Smooth muscle cell (in vitro differentiated cells): Measurements from ENCODE around the gene ARHGAP32. TPM values are rescaled to one million over a fixed set of nuclear protein-coding genes. Genes with fewer than 3 reads are reported as not detected.

Experiments used
- DNase-seq: peaks from one replicate; lab custom pipeline; 2025; ENCODE audit not compliant: unreplicated experiment; lab: John Stamatoyannopoulos, UW
- H2AFZ ChIP-seq: fragments of 200-600 bp; sonication (generic); 2 replicates; pipeline ENCODE4 v1.6.0; 2016; ENCODE audit warnings: antibody characterized with exemption, low read depth, mild to moderate bottlenecking
- H3F3A ChIP-seq: fragments of 200-600 bp; sonication (generic); 2 replicates; pipeline ENCODE4 v1.6.0; 2017; ENCODE audit warnings: antibody characterized with exemption, low read depth
- H3K27ac ChIP-seq: fragments of 200-600 bp; sonication (generic); 2 replicates; pipeline ENCODE4 v1.5.1; 2016; ENCODE audit warnings: low read depth, mild to moderate bottlenecking
- H3K27me3 ChIP-seq: fragments of 200-600 bp; sonication (generic); 2 replicates; pipeline ENCODE4 v1.6.1; 2016; ENCODE audit warnings: low read depth, mild to moderate bottlenecking
- H3K36me3 ChIP-seq: fragments of 200-600 bp; sonication (generic); 2 replicates; pipeline ENCODE4 v1.5.1; 2016; ENCODE audit warnings: low read depth
- H3K4me1 ChIP-seq: fragments of 200-600 bp; sonication (generic); 2 replicates; pipeline ENCODE4 v1.5.1; 2016; ENCODE audit warnings: low read depth
- H3K4me2 ChIP-seq: fragments of 200-600 bp; sonication (generic); 2 replicates; pipeline ENCODE4 v1.6.0; 2016; ENCODE audit warnings: mild to moderate bottlenecking
- H3K4me3 ChIP-seq: fragments of 200-600 bp; sonication (generic); 2 replicates; pipeline ENCODE4 v1.5.1; 2016; ENCODE audit warnings: mild to moderate bottlenecking
- H3K79me2 ChIP-seq: fragments of 200-600 bp; sonication (generic); 2 replicates; pipeline ENCODE4 v1.6.0; 2016; ENCODE audit warnings: low read depth, mild to moderate bottlenecking
- H3K9ac ChIP-seq: fragments of 200-600 bp; sonication (generic); 2 replicates; pipeline ENCODE4 v1.6.0; 2016; ENCODE audit warnings: low read depth
- H3K9me3 ChIP-seq: fragments of 200-600 bp; sonication (generic); replicated peaks from 2 replicates; pipeline ENCODE4 v1.5.1; 2016; ENCODE audit warnings: low read depth
- H4K20me1 ChIP-seq: fragments of 200-600 bp; sonication (generic); 2 replicates; pipeline ENCODE4 v1.6.0; 2016; ENCODE audit warnings: low read depth
- WGBS: methylation state at CpG from one replicate; pipeline ENCODE4 v1.1.7; 2016; ENCODE audit warnings: low lambda C conversion rate; 5-methylcytosine and 5-hydroxymethylcytosine counted together
- polyA plus RNA-seq: library from polyadenylated mRNA; unstranded; fragments of >200 nt; fragmentation: Nextera tagmentation; extraction: Ambion mirVana; gene quantifications from 2 replicates; pipeline ENCODE4 v1.2.1, GENCODE V29; 2016
- total RNA-seq: library from RNA; depleted of rRNA; stranded (reverse); fragments of >200 nt; gene quantifications from 2 replicates; pipeline ENCODE4 v1.2.3, GENCODE V29; 2014
- TF ChIP-seq, protein P1 (sequence below): fragments of 200-600 bp; sonication (generic); IDR thresholded peaks from 2 replicates; pipeline ENCODE4 v1.5.1; 2017; ENCODE audit warnings: borderline replicate concordance, mild to moderate bottlenecking, antibody characterized with exemption; ENCODE audit not compliant: insufficient read depth, poor library complexity, severe bottlenecking

The ARHGAP32 gene
- total and polyA plus RNA-seq, 2 experiments from 2014 or later: 8.8 to 17.8 TPM

DNA sequence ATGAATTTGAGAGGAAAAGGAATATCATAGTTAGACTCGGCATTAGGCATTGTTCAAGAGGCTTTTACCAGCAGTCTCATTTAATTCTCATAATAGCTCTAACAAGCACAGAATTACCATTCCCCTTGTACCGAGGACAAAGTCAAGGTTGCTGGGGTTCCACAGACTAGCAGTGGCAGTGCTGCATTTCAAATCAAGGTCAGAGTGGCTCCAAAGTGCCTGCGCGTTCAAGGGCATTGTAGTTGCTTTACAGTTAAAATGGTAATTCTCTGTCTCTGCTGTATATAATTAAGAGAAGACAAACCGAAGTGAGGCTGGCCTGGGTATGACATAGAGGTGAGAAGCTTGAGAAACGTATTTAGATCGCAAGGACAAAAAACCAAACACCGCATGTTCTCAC lies 209.1 kb downstream of the ARHGAP32 start:
- H4K20me1 ChIP-seq: no peaks in the 10 kb centered on the region
- no peaks in the 10 kb centered on the region for H3K9me3 ChIP-seq
- H2AFZ ChIP-seq: no peak overlapping the region
- H3K4me2 ChIP-seq: no peak overlapping the region
- no peaks in the 10 kb centered on the region for H3K27me3 ChIP-seq
- TF ChIP-seq, protein P1, sequence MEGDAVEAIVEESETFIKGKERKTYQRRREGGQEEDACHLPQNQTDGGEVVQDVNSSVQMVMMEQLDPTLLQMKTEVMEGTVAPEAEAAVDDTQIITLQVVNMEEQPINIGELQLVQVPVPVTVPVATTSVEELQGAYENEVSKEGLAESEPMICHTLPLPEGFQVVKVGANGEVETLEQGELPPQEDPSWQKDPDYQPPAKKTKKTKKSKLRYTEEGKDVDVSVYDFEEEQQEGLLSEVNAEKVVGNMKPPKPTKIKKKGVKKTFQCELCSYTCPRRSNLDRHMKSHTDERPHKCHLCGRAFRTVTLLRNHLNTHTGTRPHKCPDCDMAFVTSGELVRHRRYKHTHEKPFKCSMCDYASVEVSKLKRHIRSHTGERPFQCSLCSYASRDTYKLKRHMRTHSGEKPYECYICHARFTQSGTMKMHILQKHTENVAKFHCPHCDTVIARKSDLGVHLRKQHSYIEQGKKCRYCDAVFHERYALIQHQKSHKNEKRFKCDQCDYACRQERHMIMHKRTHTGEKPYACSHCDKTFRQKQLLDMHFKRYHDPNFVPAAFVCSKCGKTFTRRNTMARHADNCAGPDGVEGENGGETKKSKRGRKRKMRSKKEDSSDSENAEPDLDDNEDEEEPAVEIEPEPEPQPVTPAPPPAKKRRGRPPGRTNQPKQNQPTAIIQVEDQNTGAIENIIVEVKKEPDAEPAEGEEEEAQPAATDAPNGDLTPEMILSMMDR: no peak
- H3F3A ChIP-seq: no peaks in the 10 kb centered on the region
- H3K9ac ChIP-seq: no peak overlapping the region
- WGBS: 96% methylated on average over 8 of the region's 8 CpGs
- H3K36me3 ChIP-seq: peaks cover 17% of the 10 kb centered on the region
- H3K27ac ChIP-seq: no peak overlapping the region
- no peak for DNase-seq
- H3K4me1 ChIP-seq: no peaks in the 10 kb centered on the region
- H3K4me3 ChIP-seq: no peak overlapping the region
- no peaks in the 10 kb centered on the region for H3K79me2 ChIP-seq

DNA sequence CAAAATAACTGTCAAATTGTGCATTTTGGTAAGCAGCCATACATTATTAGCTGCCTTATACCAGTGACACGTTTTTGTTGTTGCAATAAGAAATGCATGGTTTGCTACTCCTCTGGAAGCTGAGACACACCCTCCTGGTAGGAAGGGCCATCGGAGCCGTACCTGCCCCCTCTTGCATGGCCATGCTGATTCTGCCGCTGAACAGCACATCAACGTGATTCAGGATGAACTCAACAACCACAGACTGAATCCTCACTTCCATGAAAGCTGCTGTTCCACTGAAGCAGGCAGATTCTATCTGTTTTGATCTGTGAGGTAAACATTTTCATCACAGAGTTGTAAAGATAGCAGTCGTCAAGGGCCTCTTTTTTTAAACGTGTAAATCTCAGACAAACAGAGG lies 210.9 kb downstream of the ARHGAP32 start:
- H3K4me1 ChIP-seq: no peaks in the 10 kb centered on the region
- H3K27me3 ChIP-seq: no peaks in the 10 kb centered on the region
- H3K79me2 ChIP-seq: no peaks in the 10 kb centered on the region
- H2AFZ ChIP-seq: no peak overlapping the region
- no peaks in the 10 kb centered on the region for H3F3A ChIP-seq
- 72% methylated on average over 7 of the region's 7 CpGs for WGBS
- H3K9ac ChIP-seq: no peak overlapping the region
- H3K4me2 ChIP-seq: no peak overlapping the region
- H3K27ac ChIP-seq: no peak overlapping the region
- DNase-seq: no peak
- no peaks in the 10 kb centered on the region for H4K20me1 ChIP-seq
- peaks cover 19% of the 10 kb centered on the region for H3K36me3 ChIP-seq
- H3K9me3 ChIP-seq: no peaks in the 10 kb centered on the region
- H3K4me3 ChIP-seq: no peak overlapping the region
- TF ChIP-seq, protein P1: no peak

DNA sequence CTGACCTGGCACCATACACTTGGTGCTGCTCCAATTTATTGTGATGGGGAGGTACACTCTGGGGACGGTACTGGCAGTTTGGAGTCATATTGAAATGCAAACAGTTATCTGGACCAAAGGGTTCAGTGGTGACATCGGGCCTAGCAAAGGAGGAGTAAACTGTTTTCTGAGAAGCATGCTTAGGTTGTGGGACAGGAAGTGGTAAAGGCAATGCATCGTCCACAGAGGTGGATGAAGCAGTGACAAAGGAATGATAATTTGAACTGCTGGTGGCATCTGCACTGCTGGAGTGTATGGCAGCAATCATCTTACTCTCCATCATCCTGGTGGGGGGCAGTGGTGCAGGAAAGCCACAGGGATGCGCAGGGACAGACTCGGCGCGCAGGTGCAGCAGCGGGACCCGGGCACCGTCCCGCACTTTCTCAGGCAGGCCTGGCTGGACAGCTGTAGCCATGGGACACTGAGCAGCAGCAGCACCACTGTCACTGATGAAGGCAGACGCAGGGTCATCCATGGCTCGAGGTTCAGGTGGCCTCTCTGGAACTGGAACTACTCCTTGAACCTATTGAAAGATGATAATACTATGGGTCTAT lies 221.4 kb downstream of the ARHGAP32 start:
- Histone ChIP-seq H4K20me1 (no peaks in the 10 kb centered on the region), H3K27ac (no peak overlapping the region), H3K9me3 (no peaks in the 10 kb centered on the region), H3F3A (no peaks in the 10 kb centered on the region), H2AFZ (no peak overlapping the region), H3K27me3 (no peaks in the 10 kb centered on the region), H3K36me3 (peaks cover 12% of the 10 kb centered on the region), H3K9ac (no peak overlapping the region), H3K79me2 (no peaks in the 10 kb centered on the region), H3K4me1 (no peaks in the 10 kb centered on the region), H3K4me3 (no peak overlapping the region), H3K4me2 (no peak overlapping the region)
- TF ChIP-seq, protein P1: no peak
- no peak for DNase-seq
- WGBS: 96% methylated on average over 13 of the region's 13 CpGs

DNA sequence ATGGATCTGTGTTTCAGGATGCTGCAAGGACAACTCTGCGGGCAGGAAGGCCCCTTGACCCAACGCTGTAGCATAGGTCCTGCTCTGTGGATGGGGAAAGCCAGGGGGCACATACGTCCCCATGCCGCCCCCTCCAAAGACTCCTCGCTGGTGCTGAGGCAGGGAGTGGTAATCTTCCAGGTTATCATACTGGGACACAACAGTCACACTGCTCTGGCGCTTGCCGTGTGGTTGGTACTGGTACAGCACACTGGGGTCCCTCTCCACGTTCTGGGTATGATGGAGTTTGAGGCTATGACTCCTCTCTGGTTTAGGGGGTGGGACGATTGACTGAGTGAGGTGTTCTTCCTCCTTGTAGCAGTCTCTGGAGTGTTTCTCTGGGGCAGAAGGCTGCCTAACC lies 223.2 kb downstream of the ARHGAP32 start:
- Histone ChIP-seq H4K20me1 (no peaks in the 10 kb centered on the region), H3K9me3 (no peaks in the 10 kb centered on the region), H3K27me3 (no peaks in the 10 kb centered on the region), H2AFZ (no peak overlapping the region), H3K27ac (no peak overlapping the region), H3K4me2 (no peak overlapping the region), H3K4me3 (no peak overlapping the region), H3F3A (no peaks in the 10 kb centered on the region), H3K4me1 (no peaks in the 10 kb centered on the region), H3K79me2 (no peaks in the 10 kb centered on the region), H3K36me3 (peaks cover 12% of the 10 kb centered on the region), H3K9ac (no peak overlapping the region)
- WGBS: 93% methylated on average over 9 of the region's 9 CpGs
- TF ChIP-seq, protein P1: no peak
- DNase-seq: no peak
